H1 (cell line): ENCODE data around the gene CAPN13. TPM values are rescaled to one million over a fixed set of nuclear protein-coding genes. Genes with fewer than 3 reads are reported as not detected.

Experiments
- CTCF ChIP-seq, 3 experiments: IDR thresholded peaks; 1 replicate in 2 of 3; 2 replicates in 1 of 3; pipeline versions ENCODE4 v1.5.1 to v1.6.1; 2011; ENCODE audit warnings: low read length in 3 of 3, mild to moderate bottlenecking in 3 of 3, inconsistent platforms in 2 of 3, low read depth in 1 of 3, moderate library complexity in 1 of 3; ENCODE audit not compliant: insufficient read depth in 1 of 3; ENCODE audit errors: control extremely low read depth in 1 of 3
- E2F6 ChIP-seq: IDR thresholded peaks from 2 replicates; pipeline ENCODE4 v1.6.1; 2012; ENCODE audit warnings: inconsistent platforms
- KDM5A ChIP-seq: fragments of 200-600 bp; IDR thresholded peaks from 2 replicates; pipeline ENCODE4 v1.7.1; 2012; ENCODE audit warnings: mild to moderate bottlenecking, low read length, inconsistent platforms, mixed read lengths
- POLR2AphosphoS5 ChIP-seq: IDR thresholded peaks from 2 replicates; pipeline ENCODE4 v1.6.1; 2011; ENCODE audit warnings: low read depth, low read length
- SIX5 ChIP-seq: IDR thresholded peaks from 2 replicates; pipeline ENCODE4 v1.6.1; 2011; ENCODE audit warnings: mild to moderate bottlenecking, low read depth, low read length
- SP4 ChIP-seq: IDR thresholded peaks from 2 replicates; pipeline ENCODE4 v1.6.1; 2012; ENCODE audit warnings: low read length, inconsistent platforms
- USF2 ChIP-seq: IDR thresholded peaks from 2 replicates; pipeline ENCODE4 v1.6.1; 2011; ENCODE audit warnings: low read length, improper control_type of control experiment
- polyA plus RNA-seq, 7 experiments: library from polyadenylated mRNA; depleted of rRNA in 3 of 7; stranded (reverse) in 5 of 7; unstranded in 2 of 7; fragments of >200 nt in 5 of 7; fragments of 200-250 nt in 2 of 7; gene quantifications; 1 replicate in 5 of 7; 2 replicates in 1 of 7; 4 replicates in 1 of 7; pipeline versions ENCODE4 v1.2.1 to v1.2.3, GENCODE V29; 2011 to 2013; ENCODE audit warnings: missing spikeins in 2 of 7, mixed read lengths in 2 of 7
- total RNA-seq: library from RNA; stranded (reverse); fragmentation: NEBNext Ultra II Directional; extraction: Animal tissue kit (Norgen Biotek cat#: 25700); gene quantifications from 2 replicates; pipeline ENCODE4 v1.2.1, GENCODE V29; 2021

CAPN13 gene
- total and polyA plus RNA-seq, 2 of the 8 experiments (the other 6 are each of a cell fraction or from before 2014, with no cell fraction given) = 2.4 TPM

GRCh38 chr2:30695749-30696148 is 111.5 kb downstream of the CAPN13 start (continued):
- no peak for TF ChIP-seq USF2
- no peak for TF ChIP-seq POLR2AphosphoS5
- no peak for TF ChIP-seq SP4
- TF ChIP-seq CTCF (IDR thresholded peaks at IDR 0.05; ENCODE audit: control extremely low read depth in 1 of 3, insufficient read depth in 1 of 3, low read depth in 1 of 3, low read length in 3 of 3) = no peak
- TF ChIP-seq E2F6 = no peak
- TF ChIP-seq KDM5A = no peak
- no peak for TF ChIP-seq SIX5
